Ovary (tissue), 3 donors: ENCODE data around the gene TRPV4.

Experiments
- POLR2A ChIP-seq: fragments of 450-650 bp; IDR thresholded peaks from one replicate; pipeline ENCODE4 v1.6.1; 2017; ENCODE audit warnings: antibody characterized with exemption, mild to moderate bottlenecking, moderate library complexity
- TF ChIP-seq, protein P1 (sequence below), 3 donors: fragments of 450-650 bp in 2 of 3; fragments of 200-600 bp in 1 of 3; IDR thresholded peaks; one replicate each; pipeline versions ENCODE4 v1.5.1 to v1.8.0; 2016 to 2022; ENCODE audit warnings: antibody characterized with exemption in 3 of 3, mild to moderate bottlenecking in 1 of 3
- donor health status: DM: no; HTN: no; CAD: no.

DNA sequence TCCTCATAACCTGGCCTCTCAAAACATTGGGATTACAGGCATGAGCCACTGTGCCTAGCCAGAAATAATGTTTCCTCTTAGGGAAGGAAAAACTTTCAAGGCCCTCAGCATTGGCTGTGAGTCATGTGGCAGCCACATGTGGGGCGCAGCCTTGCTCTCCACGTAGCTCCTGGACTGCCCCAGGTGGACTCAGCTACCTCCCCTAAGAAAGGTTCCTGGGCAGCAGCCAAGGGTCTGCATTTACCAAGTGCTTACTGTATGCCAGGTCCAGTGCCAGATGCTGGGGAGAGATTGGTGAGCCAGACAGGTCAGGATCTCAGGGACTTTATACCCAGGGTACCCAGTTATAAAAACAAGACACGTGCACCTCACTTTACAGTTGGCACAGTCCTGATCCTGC, 3.7 kb upstream of the TRPV4 start:
- TF ChIP-seq, protein P1, sequence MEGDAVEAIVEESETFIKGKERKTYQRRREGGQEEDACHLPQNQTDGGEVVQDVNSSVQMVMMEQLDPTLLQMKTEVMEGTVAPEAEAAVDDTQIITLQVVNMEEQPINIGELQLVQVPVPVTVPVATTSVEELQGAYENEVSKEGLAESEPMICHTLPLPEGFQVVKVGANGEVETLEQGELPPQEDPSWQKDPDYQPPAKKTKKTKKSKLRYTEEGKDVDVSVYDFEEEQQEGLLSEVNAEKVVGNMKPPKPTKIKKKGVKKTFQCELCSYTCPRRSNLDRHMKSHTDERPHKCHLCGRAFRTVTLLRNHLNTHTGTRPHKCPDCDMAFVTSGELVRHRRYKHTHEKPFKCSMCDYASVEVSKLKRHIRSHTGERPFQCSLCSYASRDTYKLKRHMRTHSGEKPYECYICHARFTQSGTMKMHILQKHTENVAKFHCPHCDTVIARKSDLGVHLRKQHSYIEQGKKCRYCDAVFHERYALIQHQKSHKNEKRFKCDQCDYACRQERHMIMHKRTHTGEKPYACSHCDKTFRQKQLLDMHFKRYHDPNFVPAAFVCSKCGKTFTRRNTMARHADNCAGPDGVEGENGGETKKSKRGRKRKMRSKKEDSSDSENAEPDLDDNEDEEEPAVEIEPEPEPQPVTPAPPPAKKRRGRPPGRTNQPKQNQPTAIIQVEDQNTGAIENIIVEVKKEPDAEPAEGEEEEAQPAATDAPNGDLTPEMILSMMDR (IDR thresholded peaks at IDR 0.05), result no peak
- TF ChIP-seq POLR2A, result no peak
